ENCODE results near the gene DUT. TPM values are rescaled to one million over a fixed set of nuclear protein-coding genes. Genes with fewer than 3 reads are reported as not detected.

The DUT gene
- polyA plus RNA-seq, 4 donors: 162 to 178 (median 168) TPM

Other genes with a start within 250 kb of the DUT start
- under 1 TPM; 0.17 to 0.93 (median 0.49) TPM for gene SLC24A5, start 210.4 kb upstream of the DUT start, polyA plus RNA-seq (ENCODE audit: insufficient read length in 4 of 4)
- gene MYEF2, start 153.1 kb upstream of the DUT start, polyA plus RNA-seq (ENCODE audit: insufficient read length in 4 of 4): 100 to 1,000 TPM in 1 of 4 donors, 10 to 100 TPM in 3; 83.5 to 103 (median 92.7) TPM
- gene CTXN2, start 139.8 kb upstream of the DUT start, polyA plus RNA-seq (ENCODE audit: insufficient read length in 4 of 4): under 1 TPM in 2 of 4 donors, not detected in 2; 0.05 to 0.18 TPM
- gene SLC12A1, start 125.1 kb upstream of the DUT start, polyA plus RNA-seq (ENCODE audit: insufficient read length in 4 of 4): 100 to 1,000 TPM; 346 to 671 (median 502) TPM

Data from right renal pelvis (tissue), 4 donors.